Activated T-helper 2 cell treated with anti-CD3 and anti-CD28 coated beads, Interferon-gamma antibody, Interleukin-2, Interleukin-4, amounts not matched to agents 10 μg/mL and 5 μg/mL and 100 μg/mL, durations not matched to agents 14 hours and 24 hours and 36 hours (primary cell): ENCODE measurements around the gene DCP1B. TPM values are rescaled to one million over a fixed set of nuclear protein-coding genes. Genes with fewer than 3 reads are reported as not detected.
A peak's percentile ranks its signal among the peaks of the same experiment; 100 is the strongest.
"Not testable (repeated sequence)": the region's sequence is repeated elsewhere in the genome, so short reads cannot be mapped to it uniquely, and the experiment has no call there.

ENCODE experiments used
- DNase-seq: peaks from one replicate; pipeline ENCODE4 v3.0.0; 2021; ENCODE audit warnings: low spot score
- H3K27ac Mint-ChIP-seq: one replicate; pipeline ENCODE4 v1.8.0; 2021; ENCODE audit warnings: mixed read lengths
- H3K27me3 Mint-ChIP-seq: one replicate; pipeline ENCODE4 v1.8.0; 2021; ENCODE audit warnings: low read depth, mixed read lengths
- H3K36me3 Mint-ChIP-seq: one replicate; pipeline ENCODE4 v1.8.0; 2021; ENCODE audit warnings: low read depth, mixed read lengths
- H3K4me1 Mint-ChIP-seq: one replicate; pipeline ENCODE4 v1.8.0; 2021; ENCODE audit warnings: low read depth, mixed read lengths
- H3K4me3 Mint-ChIP-seq: one replicate; pipeline ENCODE4 v1.8.0; 2021; ENCODE audit warnings: low read depth, mild to moderate bottlenecking, moderate library complexity, mixed read lengths
- H3K9me3 Mint-ChIP-seq: one replicate; pipeline ENCODE4 v1.8.0; 2021; ENCODE audit warnings: mixed read lengths
- intact Hi-C: fragments of 100-400 bp; cut with micrococcal nuclease; formaldehyde crosslinking; loops from one replicate; pipeline ENCODE4 v1.15.1; 2023
- total RNA-seq: library from RNA; stranded (reverse); gene quantifications from 2 replicates; pipeline ENCODE4 v1.2.3, GENCODE V29; 2022

The DCP1B gene
- total RNA-seq, 1 donor from 2014 or later, result 9.2 TPM

- H3K9me3 Mint-ChIP-seq, result no peaks in the 10 kb centered on the region
- no peak for DNase-seq
- peaks cover 41% of the 10 kb centered on the region for H3K36me3 Mint-ChIP-seq
- peaks cover 15% of the 10 kb centered on the region for H3K4me1 Mint-ChIP-seq
- peak overlapping the region; percentile 71 for H3K27ac Mint-ChIP-seq
- H3K27me3 Mint-ChIP-seq, result no peaks in the 10 kb centered on the region
- intact Hi-C loops, result no loop called here
- no peak overlapping the region for H3K4me3 Mint-ChIP-seq
Measured at GRCh38 chr12:1949771-1950470, 54.3 kb downstream of the DCP1B start.

GRCh38 chr12:1948883-1949282, 55.4 kb downstream of the DCP1B start:
- Mint-ChIP-seq H3K9me3 (no peaks in the 10 kb centered on the region), H3K4me1 (peaks cover 15% of the 10 kb centered on the region), H3K27me3 (no peaks in the 10 kb centered on the region), H3K4me3 (no peak overlapping the region), H3K27ac (no peak overlapping the region), H3K36me3 (peaks cover 52% of the 10 kb centered on the region)
- DNase-seq, result no peak
- intact Hi-C loops, result no loop called here

GRCh38 chr12:1947081-1947480, 57.2 kb downstream of the DCP1B start:
- peaks cover 15% of the 10 kb centered on the region for H3K4me1 Mint-ChIP-seq
- no peak overlapping the region for H3K4me3 Mint-ChIP-seq
- no peak for DNase-seq
- intact Hi-C loops, result no loop called here
- no peaks in the 10 kb centered on the region for H3K27me3 Mint-ChIP-seq
- H3K36me3 Mint-ChIP-seq, result peaks cover 49% of the 10 kb centered on the region
- H3K9me3 Mint-ChIP-seq, result no peaks in the 10 kb centered on the region
- H3K27ac Mint-ChIP-seq, result no peak overlapping the region

- DNase-seq, result no peak
- no peak overlapping the region for H3K4me3 Mint-ChIP-seq
- H3K36me3 Mint-ChIP-seq, result peaks cover 42% of the 10 kb centered on the region
- intact Hi-C loops, result no loop called here
- peaks cover 12% of the 10 kb centered on the region for H3K4me1 Mint-ChIP-seq
- H3K9me3 Mint-ChIP-seq, result no peaks in the 10 kb centered on the region
- H3K27ac Mint-ChIP-seq, result no peak overlapping the region
- H3K27me3 Mint-ChIP-seq, result no peaks in the 10 kb centered on the region
Measured at GRCh38 chr12:1946296-1946695, 58.0 kb downstream of the DCP1B start.

- H3K9me3 Mint-ChIP-seq, H3K27me3 Mint-ChIP-seq, H3K4me3 Mint-ChIP-seq, H3K4me1 Mint-ChIP-seq, intact Hi-C loops, H3K27ac Mint-ChIP-seq, DNase-seq: not testable (repeated sequence)
- H3K36me3 Mint-ChIP-seq, result peaks cover 46% of the 10 kb centered on the region
Measured at GRCh38 chr12:1945502-1945901, 58.8 kb downstream of the DCP1B start.

GRCh38 chr12:1939801-1940607, 64.3 kb downstream of the DCP1B start:
- intact Hi-C loops, result loop anchor here (1.0 to 5.0 kb wide), 4 partner anchors 144 to 308 kb away; no protein-coding TSS in a partner anchor
- DNase-seq, result peak; percentile 77
- Mint-ChIP-seq H3K27me3 (no peaks in the 10 kb centered on the region), H3K4me3 (no peak overlapping the region), H3K27ac (no peak overlapping the region), H3K36me3 (peaks cover 26% of the 10 kb centered on the region), H3K9me3 (no peaks in the 10 kb centered on the region), H3K4me1 (peaks cover 2% of the 10 kb centered on the region)

GRCh38 chr12:1939331-1939730, 64.9 kb downstream of the DCP1B start:
- H3K9me3 Mint-ChIP-seq, result no peaks in the 10 kb centered on the region
- H3K36me3 Mint-ChIP-seq, result peaks cover 19% of the 10 kb centered on the region
- intact Hi-C loops, result no loop called here
- no peak for DNase-seq
- no peaks in the 10 kb centered on the region for H3K27me3 Mint-ChIP-seq
- H3K27ac Mint-ChIP-seq, result no peak overlapping the region
- no peak overlapping the region for H3K4me3 Mint-ChIP-seq
- peaks cover 2% of the 10 kb centered on the region for H3K4me1 Mint-ChIP-seq

GRCh38 chr12:1937481-1938224, 66.6 kb downstream of the DCP1B start:
- no peaks in the 10 kb centered on the region for H3K9me3 Mint-ChIP-seq
- H3K36me3 Mint-ChIP-seq, result peaks cover 6% of the 10 kb centered on the region
- H3K4me1 Mint-ChIP-seq, result peaks cover 2% of the 10 kb centered on the region
- no peaks in the 10 kb centered on the region for H3K27me3 Mint-ChIP-seq
- DNase-seq, result no peak
- intact Hi-C loops, result no loop called here
- H3K27ac Mint-ChIP-seq, result no peak overlapping the region
- H3K4me3 Mint-ChIP-seq, result no peak overlapping the region

GRCh38 chr12:1936406-1937320, 67.6 kb downstream of the DCP1B start:
- no peak for DNase-seq
- no peak overlapping the region for H3K4me3 Mint-ChIP-seq
- H3K9me3 Mint-ChIP-seq, result no peaks in the 10 kb centered on the region
- no peaks in the 10 kb centered on the region for H3K27me3 Mint-ChIP-seq
- peaks cover 2% of the 10 kb centered on the region for H3K4me1 Mint-ChIP-seq
- intact Hi-C loops, result no loop called here
- no peak overlapping the region for H3K27ac Mint-ChIP-seq
- peaks cover 5% of the 10 kb centered on the region for H3K36me3 Mint-ChIP-seq

- Mint-ChIP-seq H3K36me3 (peaks cover under 1% of the 10 kb centered on the region), H3K9me3 (no peaks in the 10 kb centered on the region), H3K27ac (no peak overlapping the region), H3K4me1 (peaks cover 2% of the 10 kb centered on the region), H3K27me3 (no peaks in the 10 kb centered on the region), H3K4me3 (no peak overlapping the region)
- intact Hi-C loops, result no loop called here
- DNase-seq, result no peak
Measured at GRCh38 chr12:1935700-1936378, 68.4 kb downstream of the DCP1B start.

GRCh38 chr12:1935242-1935641, 69.0 kb downstream of the DCP1B start:
- Mint-ChIP-seq H3K4me1 (peaks cover 2% of the 10 kb centered on the region), H3K27ac (no peak overlapping the region), H3K27me3 (no peaks in the 10 kb centered on the region), H3K36me3 (no peaks in the 10 kb centered on the region), H3K4me3 (no peak overlapping the region), H3K9me3 (no peaks in the 10 kb centered on the region)
- intact Hi-C loops, result no loop called here
- no peak for DNase-seq

GRCh38 chr12:1934831-1935230, 69.4 kb downstream of the DCP1B start:
- Mint-ChIP-seq H3K27me3 (no peaks in the 10 kb centered on the region), H3K36me3 (no peaks in the 10 kb centered on the region), H3K27ac (no peak overlapping the region), H3K4me3 (no peak overlapping the region), H3K4me1 (peaks cover under 1% of the 10 kb centered on the region), H3K9me3 (no peaks in the 10 kb centered on the region)
- intact Hi-C loops, result no loop called here
- DNase-seq, result no peak
